CD4-positive, alpha-beta memory T cell (primary cell): Measurements from ENCODE around the gene USP13. TPM values are rescaled to one million over a fixed set of nuclear protein-coding genes. Genes with fewer than 3 reads are reported as not detected.
"Not testable (repeated sequence)": the region's sequence is repeated elsewhere in the genome, so short reads cannot be mapped to it uniquely, and the experiment has no call there.

ENCODE experiments used
- CTCF ChIA-PET: fragments of 350-600 bp; sonication (Branson Sonifier 250); formaldehyde crosslinking; loops from one replicate; lab custom pipeline; 2021; ENCODE audit warnings: inconsistent platforms; ENCODE audit not compliant: partially characterized antibody; lab: Charles Lee
- POLR2A ChIA-PET: fragments of 350-600 bp; sonication (Branson Sonifier 250); formaldehyde crosslinking; loops from one replicate; lab custom pipeline; 2021; ENCODE audit not compliant: partially characterized antibody; lab: Charles Lee
- DNase-seq, 5 donors: peaks; one replicate each; pipeline versions ENCODE4 v3.0.0 to v3.0.0-alpha.2; 2020 to 2022; ENCODE audit warnings: mixed read lengths in 1 of 5
- H3K27ac ChIP-seq: one replicate; pipeline ENCODE4 v1.7.0; 2013; ENCODE audit warnings: low read depth, low read length
- H3K27me3 ChIP-seq: 2 replicates; pipeline ENCODE4 v1.7.0; 2013; ENCODE audit warnings: mild to moderate bottlenecking, low read length, moderate library complexity; ENCODE audit not compliant: insufficient read depth
- H3K36me3 ChIP-seq: 2 replicates; pipeline ENCODE4 v1.7.0; 2013; ENCODE audit warnings: mild to moderate bottlenecking, low read length, moderate library complexity; ENCODE audit not compliant: insufficient read depth
- H3K4me1 ChIP-seq: 2 replicates; pipeline ENCODE4 v1.7.0; 2013; ENCODE audit warnings: mild to moderate bottlenecking, low read length, moderate library complexity; ENCODE audit not compliant: insufficient read depth
- H3K4me3 ChIP-seq, 2 donors: one replicate each; pipeline ENCODE4 v1.7.0; 2013; ENCODE audit warnings: low read length in 2 of 2, mild to moderate bottlenecking in 1 of 2
- H3K9me3 ChIP-seq, 2 donors: one replicate each; pipeline ENCODE4 v1.7.0; 2013; ENCODE audit warnings: low read length in 2 of 2, control low read depth in 1 of 2; ENCODE audit not compliant: control insufficient read depth in 1 of 2
- H3K27ac Mint-ChIP-seq, 7 donors: one replicate each; pipeline ENCODE4 v1.8.0; 2020 to 2021; ENCODE audit warnings: mixed read lengths in 7 of 7, mild to moderate bottlenecking in 6 of 7, inconsistent platforms in 3 of 7, moderate library complexity in 3 of 7
- H3K27me3 Mint-ChIP-seq, 2 donors: one replicate each; pipeline ENCODE4 v1.8.0; 2020 to 2021; ENCODE audit warnings: mixed read lengths in 2 of 2
- H3K36me3 Mint-ChIP-seq, 2 donors: one replicate each; pipeline ENCODE4 v1.8.0; 2020 to 2021; ENCODE audit warnings: mixed read lengths in 2 of 2, inconsistent platforms in 1 of 2, mild to moderate bottlenecking in 1 of 2
- H3K4me1 Mint-ChIP-seq, 4 donors: one replicate each; pipeline ENCODE4 v1.8.0; 2020 to 2021; ENCODE audit warnings: mixed read lengths in 4 of 4, mild to moderate bottlenecking in 1 of 4
- H3K4me3 Mint-ChIP-seq, 8 donors: one replicate each; pipeline ENCODE4 v1.8.0; 2020 to 2021; ENCODE audit warnings: mixed read lengths in 8 of 8, mild to moderate bottlenecking in 7 of 8, moderate library complexity in 6 of 8, inconsistent platforms in 3 of 8
- H3K9me3 Mint-ChIP-seq, 8 donors: one replicate each; pipeline ENCODE4 v1.8.0; 2020 to 2021; ENCODE audit warnings: mixed read lengths in 8 of 8, mild to moderate bottlenecking in 5 of 8, inconsistent platforms in 3 of 8, moderate library complexity in 1 of 8
- intact Hi-C: fragments of 100-400 bp; cut with micrococcal nuclease; formaldehyde crosslinking; loops from one replicate; pipeline ENCODE4 v1.15.1; 2023
- polyA plus RNA-seq, 2 donors: library from polyadenylated mRNA; unstranded; fragments of 300-500 nt; fragmentation: Illumina TruSeq; gene quantifications; one replicate each; pipeline ENCODE4 v1.2.3, GENCODE V29; 2021
- total RNA-seq, 2 experiments: library from RNA; stranded (reverse); gene quantifications; one replicate each; pipeline ENCODE4 v1.2.3, GENCODE V29; 2021

USP13 gene
- total and polyA plus RNA-seq, 4 experiments from 2014 or later: 5.3 to 11.6 (median 9.6) TPM

GRCh38 chr3:179676081-179676480 lies 23.2 kb downstream of the USP13 start:
- Mint-ChIP-seq H3K27ac (no peak overlapping the region), H3K4me1 (peaks cover 3 to 10% (median 7%) of the 10 kb centered on the region in 4 donors), H3K36me3 (peaks cover 0 to 7% of the 10 kb centered on the region in 2 donors), H3K27me3 (no peaks in the 10 kb centered on the region), H3K9me3 (no peaks in the 10 kb centered on the region), H3K4me3 (no peak overlapping the region)
- Histone ChIP-seq H3K4me3 (no peak overlapping the region), H3K4me1 (no peaks in the 10 kb centered on the region), H3K27ac (no peak overlapping the region), H3K9me3 (no peaks in the 10 kb centered on the region), H3K36me3 (no peaks in the 10 kb centered on the region), H3K27me3 (no peaks in the 10 kb centered on the region)
- intact Hi-C loops: no loop called here
- ChIA-PET POLR2A (interaction anchor here (0.7 kb wide), 1 partner anchor 233 kb away, joined by 3 read pairs; no protein-coding TSS in a partner anchor), CTCF (no interaction called here)
- DNase-seq: no peak

DNA sequence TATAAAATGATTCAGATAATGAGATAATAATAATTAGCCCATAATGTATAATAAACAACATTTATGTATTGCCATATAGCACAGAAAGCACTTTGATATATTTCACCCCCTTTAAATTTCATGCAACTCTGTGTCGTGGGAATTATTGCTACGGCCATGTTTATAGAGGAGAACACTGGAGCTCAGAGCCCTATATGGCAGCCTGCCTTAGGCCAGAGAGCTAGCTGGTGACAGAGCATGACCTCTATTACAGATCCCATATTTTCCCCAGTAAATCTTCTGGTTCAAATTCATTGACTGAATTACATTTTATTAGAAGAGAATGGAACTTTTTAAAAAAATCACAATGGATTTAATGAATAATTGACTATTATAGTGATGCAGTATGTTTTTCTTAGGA lies 25.0 kb downstream of the USP13 start:
- H3K4me3 ChIP-seq: no peak overlapping the region
- H3K27me3 ChIP-seq: no peaks in the 10 kb centered on the region
- peaks cover 0 to 10% (median 5%) of the 10 kb centered on the region in 4 donors for H3K4me1 Mint-ChIP-seq
- H3K27ac Mint-ChIP-seq: no peak overlapping the region
- no peaks in the 10 kb centered on the region for H3K27me3 Mint-ChIP-seq
- H3K4me1 ChIP-seq: no peaks in the 10 kb centered on the region
- H3K36me3 ChIP-seq: no peaks in the 10 kb centered on the region
- no peak for DNase-seq
- H3K4me3 Mint-ChIP-seq: no peak overlapping the region
- H3K36me3 Mint-ChIP-seq: peaks cover 2 to 10% of the 10 kb centered on the region in 2 donors
- no peaks in the 10 kb centered on the region for H3K9me3 Mint-ChIP-seq
- H3K9me3 ChIP-seq: no peaks in the 10 kb centered on the region
- ChIA-PET CTCF (no interaction called here), POLR2A (no interaction called here)
- no peak overlapping the region for H3K27ac ChIP-seq
- intact Hi-C loops: no loop called here

- H3K4me1 Mint-ChIP-seq: peaks cover 0 to 3% (median under 1%) of the 10 kb centered on the region in 4 donors
- H3K9me3 ChIP-seq: no peaks in the 10 kb centered on the region
Observed at GRCh38 chr3:179681492-179682263, 28.8 kb downstream of the USP13 start.

GRCh38 chr3:179682426-179683080 lies 29.7 kb downstream of the USP13 start:
- H3K27ac ChIP-seq: no peak overlapping the region
- H3K9me3 Mint-ChIP-seq: no peaks in the 10 kb centered on the region
- CTCF ChIA-PET: no interaction called here

More at GRCh38 chr3:179681492-179682263, 28.8 kb downstream of the USP13 start:
- H3K4me3 ChIP-seq: no peak overlapping the region
- Mint-ChIP-seq H3K4me3 (no peak overlapping the region), H3K27ac (no peak overlapping the region), H3K9me3 (no peaks in the 10 kb centered on the region), H3K27me3 (no peaks in the 10 kb centered on the region), H3K36me3 (peaks cover 4 to 21% of the 10 kb centered on the region in 2 donors)
- H3K27me3 ChIP-seq: no peaks in the 10 kb centered on the region
- H3K27ac ChIP-seq: no peak overlapping the region
- no peaks in the 10 kb centered on the region for H3K36me3 ChIP-seq
- intact Hi-C loops: no loop called here
- CTCF ChIA-PET: interaction anchor here (0.8 kb wide), 1 partner anchor 32 kb away, joined by 3 read pairs; no protein-coding TSS in a partner anchor
- no peak for DNase-seq
- POLR2A ChIA-PET: no interaction called here
- H3K4me1 ChIP-seq: no peaks in the 10 kb centered on the region

GRCh38 chr3:179683286-179683685 lies 30.4 kb downstream of the USP13 start:
- intact Hi-C loops, H3K4me3 ChIP-seq, H3K4me1 Mint-ChIP-seq, H3K27ac Mint-ChIP-seq, H3K27me3 Mint-ChIP-seq, H3K27ac ChIP-seq, H3K4me1 ChIP-seq, H3K9me3 ChIP-seq, H3K36me3 ChIP-seq, CTCF ChIA-PET, POLR2A ChIA-PET, H3K4me3 Mint-ChIP-seq, H3K9me3 Mint-ChIP-seq, DNase-seq, H3K27me3 ChIP-seq: not testable (repeated sequence)
- H3K36me3 Mint-ChIP-seq: peaks cover 4 to 21% of the 10 kb centered on the region in 2 donors

More at GRCh38 chr3:179682426-179683080, 29.7 kb downstream of the USP13 start:
- no peak overlapping the region for H3K4me3 ChIP-seq
- POLR2A ChIA-PET: no interaction called here
- Mint-ChIP-seq H3K27ac (peak overlapping the region in 2 of 7 donors; percentile 44 to 51), H3K4me1 (peaks cover 0 to 3% (median under 1%) of the 10 kb centered on the region in 4 donors), H3K36me3 (peaks cover 4 to 21% of the 10 kb centered on the region in 2 donors), H3K27me3 (no peaks in the 10 kb centered on the region), H3K4me3 (no peak overlapping the region)
- no peaks in the 10 kb centered on the region for H3K27me3 ChIP-seq
- intact Hi-C loops: no loop called here
- H3K9me3 ChIP-seq: no peaks in the 10 kb centered on the region
- no peak for DNase-seq
- H3K36me3 ChIP-seq: no peaks in the 10 kb centered on the region
- no peaks in the 10 kb centered on the region for H3K4me1 ChIP-seq

DNA sequence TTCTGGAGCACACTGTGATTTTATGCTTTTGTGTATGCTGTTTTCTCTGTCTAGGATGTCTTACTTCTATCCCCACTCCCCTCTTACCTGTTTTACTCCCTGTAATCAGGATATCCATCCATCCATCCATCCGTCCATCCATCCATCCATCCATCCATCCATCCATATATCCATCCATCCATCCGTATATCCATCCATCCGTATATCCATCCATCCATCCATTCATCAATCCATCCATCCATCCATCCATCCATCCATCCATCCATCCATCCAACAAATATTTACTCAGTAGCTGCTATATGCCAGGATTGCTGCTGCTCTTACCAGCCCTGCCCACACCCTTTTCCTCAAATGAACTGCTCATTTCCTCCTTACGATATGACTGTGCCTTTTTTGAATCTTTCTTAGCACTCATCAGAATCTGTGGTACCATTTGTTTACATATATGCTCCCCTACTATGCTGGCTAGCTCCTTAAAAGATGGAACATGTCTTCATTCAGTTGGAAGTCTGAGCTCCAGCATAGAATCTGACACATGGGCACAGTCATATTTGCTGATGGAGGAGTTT lies 35.2 kb downstream of the USP13 start:
- intact Hi-C loops: no loop called here
- POLR2A ChIA-PET: no interaction called here
- H3K27ac Mint-ChIP-seq: no peak overlapping the region

DNA sequence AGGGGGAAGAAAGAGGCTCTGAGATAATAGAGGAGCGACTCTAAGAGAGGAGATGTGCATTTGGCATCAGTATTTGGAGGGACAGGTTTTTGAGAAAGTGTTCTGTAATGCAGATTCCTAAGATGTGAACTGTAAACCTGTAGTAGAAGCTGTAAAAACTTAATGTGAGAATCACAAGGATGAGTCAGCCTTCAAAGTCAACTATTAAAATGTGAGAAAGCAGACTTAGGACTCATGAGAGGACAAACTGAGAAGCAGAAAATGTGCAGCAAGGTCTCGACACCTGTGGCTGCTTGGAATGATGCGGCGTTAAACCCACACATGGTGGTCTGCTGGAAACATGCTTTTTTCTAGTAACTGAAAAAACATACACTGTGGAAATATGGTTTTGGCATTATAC lies 36.0 kb downstream of the USP13 start:
- Histone ChIP-seq H3K9me3 (no peaks in the 10 kb centered on the region), H3K4me3 (no peak overlapping the region), H3K27me3 (no peaks in the 10 kb centered on the region), H3K4me1 (no peaks in the 10 kb centered on the region), H3K27ac (no peak overlapping the region), H3K36me3 (no peaks in the 10 kb centered on the region)
- Mint-ChIP-seq H3K9me3 (peaks cover 0 to 2% (median 0%) of the 10 kb centered on the region in 8 donors), H3K4me3 (no peak overlapping the region), H3K36me3 (peaks cover 6 to 38% of the 10 kb centered on the region in 2 donors), H3K4me1 (peaks cover 0 to 4% (median under 1%) of the 10 kb centered on the region in 4 donors), H3K27me3 (no peaks in the 10 kb centered on the region), H3K27ac (no peak overlapping the region)
- intact Hi-C loops: no loop called here
- ChIA-PET CTCF (no interaction called here), POLR2A (no interaction called here)
- DNase-seq: no peak

More for the DNA sequence above, 35.2 kb downstream of the USP13 start:
- Mint-ChIP-seq H3K27me3 (no peaks in the 10 kb centered on the region), H3K4me1 (peaks cover 0 to 4% (median under 1%) of the 10 kb centered on the region in 4 donors), H3K9me3 (peaks cover 0 to 2% (median 0%) of the 10 kb centered on the region in 8 donors), H3K4me3 (no peak overlapping the region), H3K36me3 (peaks cover 8 to 38% of the 10 kb centered on the region in 2 donors)
- H3K4me1 ChIP-seq: no peaks in the 10 kb centered on the region
- no peaks in the 10 kb centered on the region for H3K36me3 ChIP-seq
- no peaks in the 10 kb centered on the region for H3K27me3 ChIP-seq
- DNase-seq: no peak
- no peaks in the 10 kb centered on the region for H3K9me3 ChIP-seq
- H3K27ac ChIP-seq: no peak overlapping the region
- CTCF ChIA-PET: no interaction called here
- H3K4me3 ChIP-seq: no peak overlapping the region
